ENCODE results near the gene GREB1L.

Gene GREB1L

GRCh38 chr18:21463718-21464117 lies 221.7 kb downstream of the GREB1L start:
- H3K23ac ChIP-seq (ENCODE audit: low read depth, low read length, poor library complexity) = no peak overlapping the region
- H3K9me3 ChIP-seq (replicated peaks in 1 of 2; ENCODE audit: control insufficient read depth in 2 of 2, insufficient read depth in 1 of 2, low read depth in 1 of 2, low read length in 2 of 2) = peaks cover 0 to 1% of the 10 kb centered on the region in 2 donors
- no CpG with 5 or more reads among the region's 3 CpGs for WGBS, 2 donors (ENCODE audit: extremely low coverage in 2 of 2, insufficient read length in 2 of 2, insufficient replicate concordance in 1 of 2)
- no peak for DNase-seq (ENCODE audit: low spot score)
- H3K36me3 ChIP-seq (replicated peaks in 1 of 2; ENCODE audit: control insufficient read depth in 2 of 2, insufficient read depth in 2 of 2, low read length in 2 of 2) = peaks cover 23 to 100% of the 10 kb centered on the region in 2 donors
- H3K4me1 ChIP-seq (ENCODE audit: control insufficient read depth in 2 of 2, insufficient read depth in 1 of 2, low read depth in 1 of 2, low read length in 2 of 2) = peaks cover 0 to 2% of the 10 kb centered on the region in 2 donors
- no peak overlapping the region for H2AK5ac ChIP-seq (ENCODE audit: low read depth, low read length)
- no peak overlapping the region for H3K27ac ChIP-seq (replicated peaks; ENCODE audit: low read length)
- H3K4ac ChIP-seq (ENCODE audit: low read length) = no peak overlapping the region
- no peak overlapping the region for H4K8ac ChIP-seq (ENCODE audit: low read depth, low read length)
- no peak overlapping the region for H2BK120ac ChIP-seq (ENCODE audit: low read depth, low read length)
- no peak overlapping the region for H4K91ac ChIP-seq (ENCODE audit: low read depth, low read length, poor library complexity)
- H2BK12ac ChIP-seq (ENCODE audit: low read length) = no peak overlapping the region
- no peak overlapping the region for H3K4me2 ChIP-seq (ENCODE audit: insufficient read depth, low read length, poor library complexity, severe bottlenecking)
- H3K4me3 ChIP-seq (ENCODE audit: low read length in 2 of 2) = no peak overlapping the region
- no peak overlapping the region for H3K14ac ChIP-seq (ENCODE audit: low read length)
- no peak overlapping the region for H2BK15ac ChIP-seq (ENCODE audit: low read length)
- no peaks in the 10 kb centered on the region for H3K27me3 ChIP-seq (ENCODE audit: control insufficient read depth in 3 of 3, insufficient read depth in 3 of 3, low read depth in 1 of 3, low read length in 3 of 3)
- no peak overlapping the region for H2AFZ ChIP-seq (ENCODE audit: low read length)
- no peak overlapping the region for H2BK5ac ChIP-seq (ENCODE audit: low read length)
- H3K9ac ChIP-seq (ENCODE audit: low read depth, low read length, poor library complexity) = no peak overlapping the region
- H3K79me1 ChIP-seq (ENCODE audit: low read depth, low read length) = no peaks in the 10 kb centered on the region
- no peak overlapping the region for H3K18ac ChIP-seq (ENCODE audit: low read length)

DNA sequence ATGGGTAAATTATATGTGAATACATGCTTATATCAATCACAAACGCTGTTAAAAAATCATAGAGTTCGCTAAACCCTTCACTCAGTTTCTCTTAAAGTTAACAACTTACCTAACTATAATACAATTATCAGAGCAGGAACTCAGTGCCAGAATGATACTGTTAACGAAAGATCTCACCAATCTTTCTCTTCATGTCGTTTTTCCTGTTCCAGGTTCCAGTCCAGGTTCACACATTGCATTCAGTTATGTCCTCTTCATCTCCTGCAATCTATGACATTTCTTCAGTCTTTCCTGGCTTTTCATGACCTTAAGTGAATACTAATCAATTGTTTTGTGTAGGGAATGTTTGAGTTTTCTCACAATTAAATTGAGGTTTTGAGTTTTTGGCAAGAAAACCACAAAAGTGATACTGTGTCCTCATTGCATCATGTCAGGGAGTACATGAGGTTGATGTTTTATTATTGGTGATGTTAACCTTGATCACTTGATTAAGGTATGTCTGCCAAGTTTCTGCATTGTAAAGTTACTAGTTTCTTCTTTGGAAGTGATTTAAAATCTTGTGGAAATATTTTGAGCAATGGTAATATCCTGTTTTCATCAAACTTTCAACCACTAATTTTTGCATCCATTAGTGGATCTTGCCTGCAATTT lies 226.6 kb downstream of the GREB1L start:
- Histone ChIP-seq H4K91ac (ENCODE audit: low read depth, low read length, poor library complexity) (no peak overlapping the region), H3K9me3 (replicated peaks in 1 of 2; ENCODE audit: control insufficient read depth in 2 of 2, insufficient read depth in 1 of 2, low read depth in 1 of 2, low read length in 2 of 2) (peaks cover 0 to 15% of the 10 kb centered on the region in 2 donors), H3K36me3 (replicated peaks in 1 of 2; ENCODE audit: control insufficient read depth in 2 of 2, insufficient read depth in 2 of 2, low read length in 2 of 2) (peaks cover 13 to 100% of the 10 kb centered on the region in 2 donors), H2AFZ (ENCODE audit: low read length) (no peak overlapping the region), H3K4ac (ENCODE audit: low read length) (no peak overlapping the region), H2BK5ac (ENCODE audit: low read length) (no peak overlapping the region), H3K79me1 (ENCODE audit: low read depth, low read length) (no peaks in the 10 kb centered on the region), H2BK15ac (ENCODE audit: low read length) (no peak overlapping the region), H3K4me2 (ENCODE audit: insufficient read depth, low read length, poor library complexity, severe bottlenecking) (no peak overlapping the region), H3K4me1 (ENCODE audit: control insufficient read depth in 2 of 2, insufficient read depth in 1 of 2, low read depth in 1 of 2, low read length in 2 of 2) (no peaks in the 10 kb centered on the region), H3K27me3 (ENCODE audit: control insufficient read depth in 3 of 3, insufficient read depth in 3 of 3, low read depth in 1 of 3, low read length in 3 of 3) (no peaks in the 10 kb centered on the region), H2AK5ac (ENCODE audit: low read depth, low read length) (no peak overlapping the region), H3K14ac (ENCODE audit: low read length) (no peak overlapping the region), H3K27ac (replicated peaks; ENCODE audit: low read length) (no peak overlapping the region), H3K9ac (ENCODE audit: low read depth, low read length, poor library complexity) (no peak overlapping the region), H3K4me3 (ENCODE audit: low read length in 2 of 2) (no peak overlapping the region), H2BK12ac (ENCODE audit: low read length) (no peak overlapping the region), H3K23ac (ENCODE audit: low read depth, low read length, poor library complexity) (no peak overlapping the region), H4K8ac (ENCODE audit: low read depth, low read length) (no peak overlapping the region), H3K18ac (ENCODE audit: low read length) (no peak overlapping the region), H2BK120ac (ENCODE audit: low read depth, low read length) (no peak overlapping the region)
- no peak for DNase-seq (ENCODE audit: low spot score)
- no CpG with 5 or more reads among the region's 4 CpGs for WGBS, 2 donors (ENCODE audit: extremely low coverage in 2 of 2, insufficient read length in 2 of 2, insufficient replicate concordance in 1 of 2)

DNA sequence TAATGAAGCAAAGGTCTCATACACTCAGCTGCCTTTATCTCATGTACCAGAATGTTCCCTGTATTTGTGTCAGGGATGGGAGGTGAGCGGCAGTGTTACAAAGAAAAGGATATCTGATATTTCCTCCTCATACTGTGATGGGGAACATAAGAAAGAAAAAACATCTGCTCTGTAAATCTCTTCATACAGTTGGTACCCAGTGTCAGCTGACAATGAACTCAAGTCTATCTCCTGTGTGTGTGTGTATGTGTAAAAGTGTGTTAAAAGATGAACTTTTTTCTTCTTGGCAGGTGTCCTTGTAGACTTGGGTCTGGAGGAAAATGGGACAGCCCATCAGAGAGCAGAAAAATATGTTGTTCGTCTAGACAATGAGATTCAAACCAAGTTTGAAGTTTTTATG lies 230.7 kb downstream of the GREB1L start:
- Histone ChIP-seq H3K18ac (ENCODE audit: low read length) (no peak overlapping the region), H3K9me3 (replicated peaks in 1 of 2; ENCODE audit: control insufficient read depth in 2 of 2, insufficient read depth in 1 of 2, low read depth in 1 of 2, low read length in 2 of 2) (peaks cover 0 to 16% of the 10 kb centered on the region in 2 donors), H4K8ac (ENCODE audit: low read depth, low read length) (no peak overlapping the region), H3K36me3 (replicated peaks in 1 of 2; ENCODE audit: control insufficient read depth in 2 of 2, insufficient read depth in 2 of 2, low read length in 2 of 2) (peaks cover 12 to 93% of the 10 kb centered on the region in 2 donors), H3K4ac (ENCODE audit: low read length) (no peak overlapping the region), H2AK5ac (ENCODE audit: low read depth, low read length) (no peak overlapping the region), H3K4me2 (ENCODE audit: insufficient read depth, low read length, poor library complexity, severe bottlenecking) (no peak overlapping the region), H3K27me3 (ENCODE audit: control insufficient read depth in 3 of 3, insufficient read depth in 3 of 3, low read depth in 1 of 3, low read length in 3 of 3) (no peaks in the 10 kb centered on the region), H2BK12ac (ENCODE audit: low read length) (no peak overlapping the region), H3K14ac (ENCODE audit: low read length) (no peak overlapping the region), H2BK5ac (ENCODE audit: low read length) (no peak overlapping the region), H3K4me3 (ENCODE audit: low read length in 2 of 2) (no peak overlapping the region), H2BK15ac (ENCODE audit: low read length) (no peak overlapping the region), H3K9ac (ENCODE audit: low read depth, low read length, poor library complexity) (no peak overlapping the region), H3K27ac (replicated peaks; ENCODE audit: low read length) (no peak overlapping the region), H2BK120ac (ENCODE audit: low read depth, low read length) (no peak overlapping the region), H3K79me1 (ENCODE audit: low read depth, low read length) (no peaks in the 10 kb centered on the region), H3K23ac (ENCODE audit: low read depth, low read length, poor library complexity) (no peak overlapping the region), H2AFZ (ENCODE audit: low read length) (no peak overlapping the region), H4K91ac (ENCODE audit: low read depth, low read length, poor library complexity) (no peak overlapping the region), H3K4me1 (ENCODE audit: control insufficient read depth in 2 of 2, insufficient read depth in 1 of 2, low read depth in 1 of 2, low read length in 2 of 2) (peaks cover 0 to 4% of the 10 kb centered on the region in 2 donors)
- no CpG with 5 or more reads among the region's 2 CpGs for WGBS, 2 donors (ENCODE audit: extremely low coverage in 2 of 2, insufficient read length in 2 of 2, insufficient replicate concordance in 1 of 2)
- DNase-seq (ENCODE audit: low spot score) = no peak

- H3K23ac ChIP-seq (ENCODE audit: low read depth, low read length, poor library complexity) = no peak overlapping the region
- no peak overlapping the region for H3K27ac ChIP-seq (replicated peaks; ENCODE audit: low read length)
- H3K4me2 ChIP-seq (ENCODE audit: insufficient read depth, low read length, poor library complexity, severe bottlenecking) = no peak overlapping the region
- H2AFZ ChIP-seq (ENCODE audit: low read length) = no peak overlapping the region
- H3K4me3 ChIP-seq (ENCODE audit: low read length in 2 of 2) = no peak overlapping the region
- no peak overlapping the region for H4K91ac ChIP-seq (ENCODE audit: low read depth, low read length, poor library complexity)
- H3K9me3 ChIP-seq (replicated peaks in 1 of 2; ENCODE audit: control insufficient read depth in 2 of 2, insufficient read depth in 1 of 2, low read depth in 1 of 2, low read length in 2 of 2) = peaks cover 0 to 13% of the 10 kb centered on the region in 2 donors
- H4K8ac ChIP-seq (ENCODE audit: low read depth, low read length) = peak overlapping the region; percentile 65
- WGBS, 2 donors (ENCODE audit: extremely low coverage in 2 of 2, insufficient read length in 2 of 2, insufficient replicate concordance in 1 of 2) = no CpG with 5 or more reads among the region's 2 CpGs
- peaks cover 14 to 93% of the 10 kb centered on the region in 2 donors for H3K36me3 ChIP-seq (replicated peaks in 1 of 2; ENCODE audit: control insufficient read depth in 2 of 2, insufficient read depth in 2 of 2, low read length in 2 of 2)
- H3K27me3 ChIP-seq (ENCODE audit: control insufficient read depth in 3 of 3, insufficient read depth in 3 of 3, low read depth in 1 of 3, low read length in 3 of 3) = no peaks in the 10 kb centered on the region
- H3K4ac ChIP-seq (ENCODE audit: low read length) = no peak overlapping the region
- no peak overlapping the region for H3K18ac ChIP-seq (ENCODE audit: low read length)
- no peak overlapping the region for H2BK15ac ChIP-seq (ENCODE audit: low read length)
- H3K4me1 ChIP-seq (ENCODE audit: control insufficient read depth in 2 of 2, insufficient read depth in 1 of 2, low read depth in 1 of 2, low read length in 2 of 2) = peaks cover 0 to 4% of the 10 kb centered on the region in 2 donors
- no peak overlapping the region for H2AK5ac ChIP-seq (ENCODE audit: low read depth, low read length)
- no peak overlapping the region for H2BK5ac ChIP-seq (ENCODE audit: low read length)
- H2BK120ac ChIP-seq (ENCODE audit: low read depth, low read length) = no peak overlapping the region
- no peak overlapping the region for H3K14ac ChIP-seq (ENCODE audit: low read length)
- no peak overlapping the region for H2BK12ac ChIP-seq (ENCODE audit: low read length)
- H3K9ac ChIP-seq (ENCODE audit: low read depth, low read length, poor library complexity) = no peak overlapping the region
- H3K79me1 ChIP-seq (ENCODE audit: low read depth, low read length) = no peaks in the 10 kb centered on the region
- no peak for DNase-seq (ENCODE audit: low spot score)
These were observed 232.6 kb downstream of the GREB1L start for GRCh38 chr18:21474621-21475020.
